ENCODE results near the gene CALML4.
"Not testable (repeated sequence)": the region's sequence is repeated elsewhere in the genome, so short reads cannot be mapped to it uniquely, and the experiment has no call there.

CALML4 gene

GRCh38 chr15:68208136-68208535 lies 3.0 kb upstream of the CALML4 start:
- no peak for DNase-seq (ENCODE audit: low spot score)

GRCh38 chr15:68207176-68207935 lies 2.2 kb upstream of the CALML4 start:
- DNase-seq (ENCODE audit: low spot score), result no peak

- no peak for DNase-seq (ENCODE audit: low spot score)
Measured at GRCh38 chr15:68206711-68207151, 1.6 kb upstream of the CALML4 start.

- DNase-seq (ENCODE audit: low spot score), result no peak
Measured at GRCh38 chr15:68205954-68206539, 915 bp upstream of the CALML4 start.

- DNase-seq (ENCODE audit: low spot score), result no peak
Measured at GRCh38 chr15:68205558-68205944, 419 bp upstream of the CALML4 start.

GRCh38 chr15:68204361-68204760 lies 771 bp downstream of the CALML4 start:
- DNase-seq (ENCODE audit: low spot score), result no peak

- DNase-seq (ENCODE audit: low spot score), result no peak
Measured at GRCh38 chr15:68203956-68204355, 1.2 kb downstream of the CALML4 start.

GRCh38 chr15:68203486-68203885 lies 1.6 kb downstream of the CALML4 start:
- no peak for DNase-seq (ENCODE audit: low spot score)

DNA sequence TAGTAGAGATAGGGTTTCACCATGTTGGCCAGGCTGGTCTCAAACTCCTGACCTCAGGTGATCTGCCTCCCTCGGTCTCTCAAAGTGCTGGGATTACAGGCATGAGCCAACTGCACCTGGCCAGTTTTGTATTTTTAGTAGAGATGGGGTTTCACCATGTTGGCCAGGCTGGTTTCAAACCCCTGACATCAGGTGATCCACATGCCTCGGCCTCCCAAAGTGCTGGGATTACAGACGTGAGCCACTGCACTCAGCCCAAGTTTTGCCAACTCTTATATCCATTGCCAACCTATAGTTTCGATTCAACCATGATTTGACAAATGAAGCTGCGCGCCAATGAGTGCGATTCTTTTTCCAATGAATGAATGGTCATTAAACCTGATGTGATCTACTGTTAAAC lies 2.1 kb downstream of the CALML4 start:
- not testable (repeated sequence) for DNase-seq (ENCODE audit: low spot score)

DNA sequence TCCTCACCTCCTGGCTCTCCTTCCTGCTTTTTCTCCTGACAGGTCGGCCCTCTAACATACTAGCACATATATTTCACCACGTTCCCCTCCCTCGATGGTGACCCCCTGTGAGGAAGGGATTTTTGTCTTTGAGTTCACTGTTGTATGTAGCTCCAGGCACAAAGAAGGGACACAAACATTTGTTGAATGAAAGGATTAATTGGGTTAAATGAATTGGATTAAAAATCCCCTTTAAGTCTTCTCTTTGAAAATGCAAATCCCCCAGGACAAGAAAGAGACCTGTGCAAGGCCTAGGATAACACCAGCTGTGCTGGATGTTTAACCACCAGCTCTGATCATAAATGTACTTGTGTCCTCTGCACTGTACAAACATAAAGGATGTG lies 3.3 kb downstream of the CALML4 start:
- DNase-seq (ENCODE audit: low spot score), result no peak

DNA sequence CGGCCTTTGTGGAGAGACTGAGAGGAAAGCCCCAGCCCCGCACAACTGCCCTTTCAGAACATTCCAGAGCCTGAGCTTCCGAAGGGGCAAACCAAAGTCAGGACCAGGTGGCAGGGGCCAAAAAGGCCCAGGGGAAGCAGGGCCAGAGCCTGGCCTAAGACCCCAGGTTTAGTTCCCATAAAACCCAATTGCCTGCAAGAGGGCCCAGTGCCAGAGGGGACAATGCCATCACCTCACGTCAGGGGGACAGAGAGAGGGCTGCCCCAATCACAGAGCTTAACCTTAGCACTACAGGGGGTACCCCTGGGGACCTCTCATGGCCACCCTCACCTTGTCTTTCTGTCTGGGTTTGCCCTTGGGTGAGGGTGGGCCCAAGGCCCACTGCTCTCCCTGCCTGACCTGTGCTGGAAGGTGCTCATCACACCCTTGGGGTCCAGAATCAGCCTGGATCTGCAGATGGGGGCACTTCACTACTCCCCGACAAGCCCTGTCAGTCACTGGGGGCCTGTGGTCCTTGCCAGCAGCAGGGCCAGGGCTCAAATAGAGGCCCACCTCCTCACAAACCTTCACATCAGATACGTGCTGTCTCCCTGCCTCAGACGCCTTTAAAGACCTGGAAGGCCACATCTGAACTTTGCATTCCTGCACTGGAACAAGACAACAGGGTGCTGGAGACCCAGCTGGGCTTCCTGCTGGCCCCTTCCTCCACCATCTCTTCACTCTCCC lies 3.8 kb downstream of the CALML4 start:
- no peak for DNase-seq (ENCODE audit: low spot score)

GRCh38 chr15:68200016-68200861 lies 4.9 kb downstream of the CALML4 start:
- DNase-seq (ENCODE audit: low spot score), result no peak

DNA sequence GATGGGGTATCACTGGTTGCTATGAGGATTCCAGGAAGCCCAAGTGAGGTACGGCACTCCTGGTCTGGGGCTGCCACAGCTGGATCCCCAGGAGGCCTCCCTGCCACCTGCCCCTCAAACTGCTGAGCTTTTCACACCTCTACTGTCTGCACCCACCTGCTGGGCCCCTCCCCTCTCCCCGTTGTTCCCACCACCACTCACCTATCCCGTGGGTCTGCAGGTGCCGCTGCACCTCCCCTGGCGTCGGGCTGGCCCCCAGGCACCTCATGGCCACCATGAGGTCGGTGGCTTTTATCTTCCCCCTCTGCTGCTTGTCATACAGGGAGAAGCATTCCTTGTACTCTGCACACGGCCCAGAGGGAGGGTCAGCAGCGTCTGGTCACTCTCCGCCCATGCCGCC lies 5.8 kb downstream of the CALML4 start:
- DNase-seq (ENCODE audit: low spot score), result no peak

GRCh38 chr15:68197661-68198437 lies 7.3 kb downstream of the CALML4 start:
- DNase-seq (ENCODE audit: low spot score), result no peak

- no peak for DNase-seq (ENCODE audit: low spot score)
Measured at GRCh38 chr15:68197170-68197492, 8.0 kb downstream of the CALML4 start.

DNA sequence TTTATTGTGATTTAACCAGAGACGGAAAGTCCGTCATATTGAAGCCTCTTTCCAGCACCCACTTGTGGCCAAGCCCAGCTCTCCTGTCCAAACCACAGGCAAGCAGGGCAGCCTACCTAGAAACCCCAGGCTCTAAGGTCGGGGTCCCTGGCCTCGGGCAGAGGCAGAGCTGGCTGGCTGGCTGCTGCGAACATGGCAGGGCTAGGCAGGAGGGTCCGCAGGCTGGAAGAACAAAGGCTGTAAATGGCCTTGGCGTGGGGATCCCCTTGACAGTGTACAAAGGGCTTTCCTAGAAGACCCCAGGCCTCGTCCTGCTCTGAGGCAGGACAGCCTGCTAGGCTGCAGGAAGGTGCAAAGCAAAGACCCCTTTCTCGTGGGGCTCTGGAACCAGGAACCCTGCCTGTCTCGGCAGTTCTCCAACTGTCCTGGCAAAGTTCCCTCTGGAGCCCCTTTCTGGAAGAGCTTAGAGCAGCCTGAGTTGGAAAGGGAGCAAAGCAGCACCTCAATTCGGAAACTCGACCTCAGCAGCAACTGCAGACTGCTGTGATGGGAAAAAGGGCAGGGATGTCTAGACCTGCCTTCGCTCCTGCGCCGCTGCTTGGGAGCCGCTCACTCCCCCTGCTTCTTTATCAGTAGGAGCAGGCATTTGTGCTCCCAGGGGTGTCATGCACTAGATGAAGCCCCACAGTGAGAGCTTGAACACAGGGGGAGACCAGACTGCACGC lies 8.5 kb downstream of the CALML4 start:
- no peak for DNase-seq (ENCODE audit: low spot score)

DNA sequence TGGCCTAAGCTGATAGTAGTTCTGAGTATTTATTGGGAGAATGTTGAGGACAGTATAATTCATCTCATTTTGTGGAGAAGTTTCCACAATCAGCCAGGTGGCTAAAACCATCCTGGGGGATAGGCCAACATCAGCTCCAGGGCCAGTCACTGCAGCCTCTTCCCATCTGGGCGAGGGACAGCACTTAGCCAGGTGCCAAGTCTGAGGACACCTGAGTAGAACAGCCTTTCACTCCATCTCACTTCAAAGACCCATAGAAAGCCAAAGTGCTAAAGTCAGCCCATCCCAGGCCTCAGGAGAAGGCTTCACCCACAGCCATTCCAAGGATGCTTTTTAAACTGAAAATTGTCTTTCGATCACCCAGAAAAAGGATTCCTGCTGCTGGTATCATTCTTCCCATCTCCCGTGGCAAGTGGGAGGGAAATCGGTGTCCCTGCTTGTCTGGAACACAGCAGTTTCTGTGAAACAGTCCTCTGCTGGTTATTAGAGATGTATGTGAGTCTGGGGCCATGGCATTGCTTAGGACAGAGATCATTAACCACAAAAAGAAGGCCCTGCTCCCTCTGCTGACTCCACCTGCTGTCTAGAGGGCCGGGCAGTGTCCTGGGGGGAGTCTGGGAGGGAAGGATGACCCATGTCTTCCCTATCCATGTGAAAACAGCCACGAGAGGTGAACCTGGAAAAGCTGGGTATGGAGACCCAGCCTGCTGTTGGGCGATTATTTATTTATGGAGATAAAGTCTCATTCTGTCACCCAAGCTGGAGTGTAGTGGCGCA lies 9.6 kb downstream of the CALML4 start:
- no peak for DNase-seq (ENCODE audit: low spot score)

GRCh38 chr15:68192804-68193486 lies 12.2 kb downstream of the CALML4 start:
- DNase-seq (ENCODE audit: low spot score), result no peak

DNA sequence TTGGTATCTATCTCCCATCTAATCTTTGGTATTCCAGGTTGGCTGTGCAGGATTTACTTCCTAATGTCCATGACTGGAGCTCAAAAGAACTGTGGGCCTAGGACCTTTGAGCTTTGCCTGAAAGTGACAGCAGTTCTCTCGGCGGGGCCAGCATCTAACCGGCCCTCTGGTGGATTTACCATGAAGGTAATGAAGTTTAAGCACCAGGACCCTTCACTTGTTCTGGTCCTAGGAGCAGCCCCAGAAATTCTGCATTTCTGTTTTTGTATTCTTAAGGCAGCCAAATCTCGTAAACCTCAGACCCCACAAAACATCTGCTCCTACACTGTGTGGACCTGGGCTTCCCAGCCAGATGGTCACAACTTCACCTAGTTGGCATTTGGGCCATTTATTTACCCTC lies 13.0 kb downstream of the CALML4 start:
- DNase-seq (ENCODE audit: low spot score), result no peak

GRCh38 chr15:68191555-68191954 lies 13.6 kb downstream of the CALML4 start:
- no peak for DNase-seq (ENCODE audit: low spot score)

Data from germinal center (tissue), 1 donor.